HEK293 (cell line): ENCODE measurements around the gene ABHD13.

ENCODE experiments used
- CTCF ChIA-PET: fragments of 350-600 bp; formaldehyde crosslinking; extraction: SDS; loops from one replicate; lab custom pipeline; 2021; ENCODE audit warnings: antibody characterized with exemption; lab: Yijun Ruan, JAX
- POLR2A ChIA-PET: fragments of 300-600 bp; formaldehyde crosslinking; extraction: SDS; loops from one replicate; lab custom pipeline; 2020; ENCODE audit warnings: antibody characterized with exemption, inconsistent platforms; lab: Yijun Ruan, JAX
- H3K27ac ChIP-seq: fragments of 200-500 bp; sonication (Bioruptor generic); 2 replicates; pipeline ENCODE4 v1.5.1; 2014; ENCODE audit warnings: low read depth, low read length, control low read depth, inconsistent platforms; ENCODE audit errors: extremely low read depth
- H3K36me3 ChIP-seq, 2 experiments: fragments of 200-500 bp in 1 of 2; sonication (Bioruptor generic) in 1 of 2; 1 replicate in 1 of 2; 2 replicates in 1 of 2; pipeline ENCODE4 v1.5.1; 2014 to 2017; ENCODE audit warnings: inconsistent platforms in 2 of 2, low read length in 2 of 2; ENCODE audit not compliant: control insufficient read depth in 2 of 2, insufficient read depth in 1 of 2
- H3K4me1 ChIP-seq: fragments of 200-500 bp; sonication (Bioruptor generic); 2 replicates; pipeline ENCODE4 v1.5.1; 2014; ENCODE audit warnings: mild to moderate bottlenecking, low read length, inconsistent platforms; ENCODE audit not compliant: control insufficient read depth, insufficient read depth
- H3K4me3 ChIP-seq: 2 replicates; pipeline ENCODE4 v1.5.1; 2011; ENCODE audit warnings: low read depth, mild to moderate bottlenecking, control low read depth, low read length, moderate library complexity
- H3K9me3 ChIP-seq: fragments of 200-500 bp; sonication (Bioruptor generic); 2 replicates; pipeline ENCODE4 v1.5.1; 2014; ENCODE audit warnings: low read depth, low read length, inconsistent platforms; ENCODE audit not compliant: control insufficient read depth, insufficient read depth
- ATF2 ChIP-seq: fragments of 450-650 bp; formaldehyde crosslinking; IDR thresholded peaks from 2 replicates; pipeline ENCODE4 v1.5.1; 2016; ENCODE audit warnings: missing biosample characterization, missing genetic modification characterization, low read depth
- BCL11B ChIP-seq: fragments of 450-650 bp; formaldehyde crosslinking; IDR thresholded peaks from 2 replicates; pipeline ENCODE4 v1.5.1; 2016; ENCODE audit warnings: low read depth, missing biosample characterization, missing genetic modification characterization
- GLIS2 ChIP-seq: fragments of 450-650 bp; formaldehyde crosslinking; IDR thresholded peaks from 2 replicates; pipeline ENCODE4 v1.5.1; 2016; ENCODE audit warnings: missing biosample characterization, missing genetic modification characterization
- MYNN ChIP-seq: fragments of 450-650 bp; formaldehyde crosslinking; IDR thresholded peaks from 2 replicates; pipeline ENCODE4 v1.5.1; 2016; ENCODE audit warnings: missing biosample characterization, missing genetic modification characterization, borderline replicate concordance
- PBX3 ChIP-seq: sonication (generic); formaldehyde crosslinking; IDR thresholded peaks from 2 replicates; pipeline ENCODE4 v1.8.1; 2022; ENCODE audit warnings: mild to moderate bottlenecking, moderate library complexity, missing genetic modification reagents
- SCRT1 ChIP-seq: fragments of 450-650 bp; formaldehyde crosslinking; IDR thresholded peaks from 2 replicates; pipeline ENCODE4 v1.5.1; 2016; ENCODE audit warnings: missing biosample characterization, missing genetic modification characterization, borderline replicate concordance
- SP2 ChIP-seq: fragments of 450-650 bp; formaldehyde crosslinking; IDR thresholded peaks from 2 replicates; pipeline ENCODE4 v1.5.1; 2016; ENCODE audit warnings: missing biosample characterization, missing genetic modification characterization
- YY2 ChIP-seq: fragments of 450-650 bp; formaldehyde crosslinking; IDR thresholded peaks from 2 replicates; pipeline ENCODE4 v1.5.1; 2016; ENCODE audit warnings: missing biosample characterization, missing genetic modification characterization
- ZBTB17 ChIP-seq: fragments of 450-650 bp; formaldehyde crosslinking; IDR thresholded peaks from 2 replicates; pipeline ENCODE4 v1.5.1; 2016; ENCODE audit warnings: missing biosample characterization, missing genetic modification characterization
- ZFHX2 ChIP-seq: fragments of 450-650 bp; formaldehyde crosslinking; conservative IDR thresholded peaks from 2 replicates; pipeline ENCODE4 v1.5.1; 2016; ENCODE audit warnings: missing biosample characterization, missing genetic modification characterization
- ZFP3 ChIP-seq: fragments of 450-650 bp; formaldehyde crosslinking; IDR thresholded peaks from 2 replicates; pipeline ENCODE4 v1.5.1; 2016; ENCODE audit warnings: low read depth, missing biosample characterization, missing genetic modification characterization
- ZNF121 ChIP-seq: fragments of 450-650 bp; formaldehyde crosslinking; IDR thresholded peaks from 2 replicates; pipeline ENCODE4 v1.5.1; 2016; ENCODE audit warnings: missing biosample characterization, missing genetic modification characterization
- ZNF132 ChIP-seq: fragments of 450-650 bp; formaldehyde crosslinking; IDR thresholded peaks from 2 replicates; pipeline ENCODE4 v1.5.1; 2017; ENCODE audit warnings: missing biosample characterization, missing genetic modification characterization, borderline replicate concordance
- ZNF175 ChIP-seq: fragments of 450-650 bp; formaldehyde crosslinking; IDR thresholded peaks from 2 replicates; pipeline ENCODE4 v1.5.1; 2016; ENCODE audit warnings: missing biosample characterization, missing genetic modification characterization
- ZNF184 ChIP-seq: fragments of 450-650 bp; IDR thresholded peaks from 2 replicates; pipeline ENCODE4 v1.5.1; 2018; ENCODE audit warnings: missing biosample characterization, mild to moderate bottlenecking, missing genetic modification characterization
- ZNF23 ChIP-seq: fragments of 450-650 bp; formaldehyde crosslinking; IDR thresholded peaks from 2 replicates; pipeline ENCODE4 v1.5.1; 2016; ENCODE audit warnings: missing biosample characterization, missing genetic modification characterization, borderline replicate concordance
- ZNF26 ChIP-seq: fragments of 450-650 bp; formaldehyde crosslinking; IDR thresholded peaks from 2 replicates; pipeline ENCODE4 v1.5.1; 2016; ENCODE audit warnings: missing biosample characterization, missing genetic modification characterization
- ZNF350 ChIP-seq: fragments of 450-650 bp; formaldehyde crosslinking; IDR thresholded peaks from 2 replicates; pipeline ENCODE4 v1.5.0; 2017; ENCODE audit warnings: missing biosample characterization, mild to moderate bottlenecking, missing genetic modification characterization
- ZNF37A ChIP-seq: fragments of 450-650 bp; IDR thresholded peaks from 2 replicates; pipeline ENCODE4 v1.5.1; 2018; ENCODE audit warnings: missing biosample characterization, missing genetic modification characterization
- ZNF510 ChIP-seq: fragments of 450-650 bp; formaldehyde crosslinking; IDR thresholded peaks from 2 replicates; pipeline ENCODE4 v1.5.1; 2018; ENCODE audit warnings: mild to moderate bottlenecking, missing genetic modification characterization, missing biosample characterization; ENCODE audit not compliant: insufficient replicate concordance
- ZNF561 ChIP-seq: fragments of 450-650 bp; IDR thresholded peaks from 2 replicates; pipeline ENCODE4 v1.5.1; 2018; ENCODE audit warnings: missing biosample characterization, missing genetic modification characterization, borderline replicate concordance
- ZNF571 ChIP-seq: fragments of 450-650 bp; formaldehyde crosslinking; IDR thresholded peaks from 2 replicates; pipeline ENCODE4 v1.5.0; 2017; ENCODE audit warnings: missing biosample characterization, missing genetic modification characterization
- ZNF621 ChIP-seq: fragments of 450-650 bp; formaldehyde crosslinking; IDR thresholded peaks from 2 replicates; pipeline ENCODE4 v1.5.1; 2017; ENCODE audit warnings: missing biosample characterization, missing genetic modification characterization
- ZNF792 ChIP-seq: fragments of 450-650 bp; formaldehyde crosslinking; IDR thresholded peaks from 2 replicates; pipeline ENCODE4 v1.5.1; 2016; ENCODE audit warnings: missing biosample characterization, missing genetic modification characterization
- ZSCAN30 ChIP-seq: fragments of 450-650 bp; IDR thresholded peaks from 2 replicates; pipeline ENCODE4 v1.5.1; 2018; ENCODE audit warnings: missing biosample characterization, mild to moderate bottlenecking, missing genetic modification characterization, moderate library complexity
- ZSCAN5A ChIP-seq: fragments of 450-650 bp; formaldehyde crosslinking; IDR thresholded peaks from 2 replicates; pipeline ENCODE4 v1.5.1; 2016; ENCODE audit warnings: missing biosample characterization, missing genetic modification characterization

The ABHD13 gene

GRCh38 chr13:108270442-108270841 is 52.2 kb downstream of the ABHD13 start (continued):
- TF ChIP-seq SP2 (tag by site-specific recombination) = no peak
- TF ChIP-seq BCL11B = no peak
- TF ChIP-seq ZFHX2 (tag by site-specific recombination) = no peak
- TF ChIP-seq ZNF510 (tag by site-specific recombination) = no peak
- no peak for TF ChIP-seq ZNF132 (tag by site-specific recombination)
- no peak for TF ChIP-seq ZNF792 (tag by site-specific recombination)

GRCh38 chr13:108272333-108272732 is 54.1 kb downstream of the ABHD13 start:
- POLR2A ChIA-PET = no interaction called here
- Histone ChIP-seq H3K27ac (no peak overlapping the region), H3K9me3 (no peaks in the 10 kb centered on the region)

GRCh38 chr13:108273429-108274118 is 55.4 kb downstream of the ABHD13 start:
- Histone ChIP-seq H3K4me1 (no peaks in the 10 kb centered on the region), H3K27ac (no peak overlapping the region), H3K4me3 (no peak overlapping the region), H3K9me3 (no peaks in the 10 kb centered on the region), H3K36me3 (no peaks in the 10 kb centered on the region)
- ChIA-PET POLR2A (no interaction called here), CTCF (interaction anchor here (0.6 kb wide), 1 partner anchor 58 kb away, joined by 3 read pairs; no protein-coding TSS in a partner anchor)
- TF ChIP-seq ZFP3 (no peak), YY2 (tag by site-specific recombination) (no peak), ZSCAN5A (no peak), ZBTB17 (tag by site-specific recombination) (no peak), ZSCAN30 (tag by site-specific recombination) (no peak), MYNN (tag by site-specific recombination) (no peak), ZNF184 (no peak), SCRT1 (tag by site-specific recombination) (no peak), ZNF571 (no peak), ZNF121 (tag by site-specific recombination) (no peak), ZNF561 (tag by site-specific recombination) (no peak), GLIS2 (no peak), ATF2 (tag by site-specific recombination) (no peak), ZNF175 (tag by site-specific recombination) (no peak), PBX3 (no peak), ZNF26 (no peak)

More at GRCh38 chr13:108272333-108272732, 54.1 kb downstream of the ABHD13 start:
- Histone ChIP-seq H3K4me3 (no peak overlapping the region), H3K4me1 (no peaks in the 10 kb centered on the region), H3K36me3 (no peaks in the 10 kb centered on the region)
- CTCF ChIA-PET = no interaction called here
- TF ChIP-seq ZNF621 (no peak), ZNF350 (tag by site-specific recombination) (no peak), ZNF23 (tag by site-specific recombination) (no peak), ZNF37A (tag by site-specific recombination) (no peak)
